NCI-H524 (cell line): ENCODE results near the gene BCAR3.
"Not testable (repeated sequence)": the region's sequence is repeated elsewhere in the genome, so short reads cannot be mapped to it uniquely, and the experiment has no call there.

Experiments
- DNase-seq, 2 experiments: peaks; one replicate each; lab custom pipeline; 2025; lab: John Stamatoyannopoulos, UW

Gene BCAR3

GRCh38 chr1:93597709-93598108 is 83.9 kb downstream of the BCAR3 start:
- DNase-seq, result no peak

GRCh38 chr1:93596329-93597089 is 85.1 kb downstream of the BCAR3 start:
- no peak for DNase-seq

GRCh38 chr1:93595743-93596142 is 85.9 kb downstream of the BCAR3 start:
- DNase-seq, result no peak

- DNase-seq, result no peak
Observed at GRCh38 chr1:93595266-93595665, 86.4 kb downstream of the BCAR3 start.

- no peak for DNase-seq
Observed at GRCh38 chr1:93594603-93594880, 87.1 kb downstream of the BCAR3 start.

DNA sequence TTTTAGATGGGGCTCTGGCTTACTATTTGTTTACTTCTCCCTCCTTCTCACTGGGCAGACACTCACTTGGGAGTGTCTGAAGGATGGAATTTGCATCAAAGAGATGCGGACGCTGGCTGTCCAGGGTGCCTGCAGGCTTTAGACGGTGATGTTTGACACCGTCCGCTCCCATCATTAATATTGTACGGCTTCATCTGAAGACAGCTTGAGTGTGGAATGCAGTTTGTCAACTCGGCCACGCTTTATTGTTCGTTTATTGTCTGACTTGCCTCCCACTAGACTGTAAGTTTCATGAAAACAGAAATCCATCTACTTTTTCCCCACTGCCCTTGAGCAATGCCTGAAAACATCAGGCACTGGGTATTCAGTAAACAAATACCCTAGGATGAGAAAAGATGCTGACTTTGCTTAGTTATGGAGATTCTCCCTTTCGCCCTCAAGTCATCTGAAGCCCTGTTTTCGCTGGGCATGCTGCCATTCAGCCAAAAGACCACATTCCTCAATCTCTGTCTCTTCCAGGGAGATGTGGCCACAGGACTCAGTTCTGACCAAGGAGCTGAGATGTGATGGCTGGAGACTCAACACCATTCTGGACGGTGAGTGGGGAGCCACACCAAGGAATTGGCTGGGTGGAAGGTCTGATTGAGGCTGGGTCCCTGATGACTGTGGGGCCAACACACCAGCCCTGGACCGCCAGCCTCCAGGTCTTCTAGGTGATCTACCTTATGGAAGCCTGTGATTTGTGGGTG is 87.6 kb downstream of the BCAR3 start:
- no peak for DNase-seq

DNA sequence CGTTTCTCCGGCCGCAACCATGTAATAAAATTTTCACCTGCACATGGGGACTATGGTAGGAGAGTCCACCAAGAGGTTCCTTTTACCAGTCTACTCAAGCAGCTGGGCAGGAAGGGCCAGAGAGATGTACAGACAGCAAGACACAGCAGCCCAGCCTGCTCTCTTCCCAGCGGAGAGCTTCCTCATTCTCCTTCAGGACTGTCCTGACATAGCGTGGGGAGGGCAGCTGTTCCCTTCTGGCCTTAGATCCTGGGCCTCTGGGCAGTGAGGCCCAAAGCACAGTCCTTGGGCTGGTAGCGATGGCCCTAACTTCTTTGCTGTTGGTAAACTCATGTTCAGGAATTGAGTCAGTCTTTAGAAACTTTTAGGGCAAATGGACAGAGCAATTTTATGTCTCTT is 89.1 kb downstream of the BCAR3 start:
- no peak for DNase-seq

GRCh38 chr1:93591676-93592550 is 89.7 kb downstream of the BCAR3 start:
- peak; percentile 59 to 85 for DNase-seq

DNA sequence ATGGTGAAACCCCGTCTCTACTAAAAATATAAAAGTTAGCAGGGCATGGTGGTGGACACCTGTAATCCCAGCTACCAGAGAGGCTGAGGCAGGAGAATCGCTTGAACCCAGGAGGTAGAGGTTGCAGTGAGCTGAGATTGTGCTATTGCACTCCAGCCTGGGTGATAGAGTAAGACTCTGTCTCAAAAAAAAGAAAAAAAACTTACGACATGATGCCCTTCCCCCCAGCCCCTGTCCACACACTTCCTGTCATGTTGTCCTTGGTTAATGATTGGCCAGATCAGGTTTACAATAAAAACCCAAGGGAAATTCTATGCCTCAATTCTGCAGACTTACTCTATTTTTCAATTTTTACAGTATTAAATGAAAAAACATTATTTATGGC is 90.4 kb downstream of the BCAR3 start:
- DNase-seq, result not testable (repeated sequence)

DNA sequence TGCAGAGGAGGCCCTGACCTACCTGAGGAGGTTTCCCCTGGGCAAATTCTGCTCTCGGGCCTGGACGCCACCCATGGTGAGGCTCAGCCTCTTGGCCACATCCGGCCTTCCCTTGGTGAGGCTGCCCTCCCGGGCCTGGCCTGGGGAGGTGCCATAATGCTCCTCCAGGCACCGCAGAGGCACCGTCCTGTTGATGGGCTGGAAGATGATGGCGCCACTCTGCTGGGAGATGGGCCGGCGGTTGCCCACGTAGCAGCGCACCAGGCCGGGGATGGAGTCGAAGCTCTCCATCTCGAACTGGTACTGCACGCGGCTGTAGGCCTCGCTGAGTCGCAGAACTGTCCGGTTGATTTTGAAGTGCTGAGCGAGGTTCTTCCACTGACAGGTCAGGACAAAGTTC is 92.7 kb downstream of the BCAR3 start:
- DNase-seq, result no peak

DNA sequence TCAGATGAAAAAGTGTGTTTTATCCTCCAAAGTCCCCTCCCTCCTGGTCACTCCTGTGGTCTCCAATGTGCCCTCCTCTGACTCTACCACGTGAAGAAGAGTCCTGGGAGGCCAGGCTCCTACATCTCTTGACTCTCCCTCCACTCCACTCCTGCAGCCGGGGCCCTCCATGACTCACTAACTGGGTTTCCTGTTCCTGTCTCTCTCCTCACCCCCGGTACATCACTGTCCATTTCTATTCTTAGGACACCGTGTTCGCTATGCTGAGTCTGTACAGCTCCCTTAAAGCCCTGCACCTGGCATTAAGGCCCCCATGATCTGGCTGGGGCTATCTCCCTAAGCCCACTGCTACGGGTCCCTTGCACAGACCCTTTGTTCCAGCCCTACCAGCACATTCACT is 93.4 kb downstream of the BCAR3 start:
- no peak for DNase-seq

GRCh38 chr1:93587354-93587753 is 94.3 kb downstream of the BCAR3 start:
- no peak for DNase-seq

- DNase-seq, result no peak
Observed at GRCh38 chr1:93585059-93585966, 96.3 kb downstream of the BCAR3 start.

GRCh38 chr1:93584261-93585003 is 97.2 kb downstream of the BCAR3 start:
- no peak for DNase-seq

DNA sequence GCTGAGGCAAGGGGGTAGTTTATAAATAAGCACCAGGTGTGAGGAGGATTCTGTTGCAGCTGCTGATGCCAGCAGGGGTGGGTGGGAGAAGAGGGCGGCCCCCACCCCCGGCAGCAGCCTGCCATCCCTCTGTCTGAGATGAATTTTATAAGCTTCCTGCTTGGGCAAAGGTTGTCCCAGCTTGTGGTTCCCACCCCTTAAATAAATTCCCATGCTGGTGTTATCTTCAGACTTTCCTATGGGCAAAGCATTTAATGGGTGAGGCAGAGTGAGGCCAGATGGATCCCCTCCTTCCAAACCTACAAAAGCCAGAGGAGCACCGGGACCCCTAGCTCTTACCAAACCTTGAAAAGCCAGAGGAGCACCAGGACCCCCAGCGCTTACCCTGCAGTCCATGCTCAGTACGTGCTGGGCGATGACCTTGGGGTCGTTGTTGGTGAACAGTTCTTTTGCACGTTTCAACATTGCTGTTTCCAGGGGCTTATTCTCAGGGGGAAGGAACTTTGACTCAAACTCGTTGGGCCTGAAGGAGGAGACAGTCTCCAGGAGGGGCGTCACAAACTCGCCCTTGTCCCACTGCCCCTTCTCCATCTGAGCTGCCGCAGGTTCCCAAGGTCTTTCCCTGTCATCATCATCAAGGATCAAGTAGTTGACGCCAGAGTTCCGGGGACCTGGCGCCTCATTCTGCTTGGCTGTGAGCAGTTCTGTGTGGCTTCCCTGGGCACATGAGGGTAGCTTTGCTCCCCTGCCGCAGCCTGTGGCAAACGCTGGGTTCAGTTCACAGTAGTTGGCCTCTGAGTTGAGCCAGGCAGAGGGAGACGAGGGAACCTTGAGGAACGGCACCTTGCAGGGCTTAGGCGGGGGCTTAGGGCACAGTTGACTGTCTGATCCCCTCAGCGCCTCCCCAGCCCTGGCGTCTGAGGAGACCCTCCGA is 99.5 kb downstream of the BCAR3 start:
- peak in 1 of 2 experiments; percentile 71 for DNase-seq

- no peak for DNase-seq
Observed at GRCh38 chr1:93579891-93580290, 101.7 kb downstream of the BCAR3 start.

- no peak for DNase-seq
Observed at GRCh38 chr1:93578911-93579825, 102.5 kb downstream of the BCAR3 start.

- DNase-seq, result no peak
Observed at GRCh38 chr1:93578433-93578830, 103.2 kb downstream of the BCAR3 start.
